ENCODE measurements around the gene MACO1. TPM values are rescaled to one million over a fixed set of nuclear protein-coding genes. Genes with fewer than 3 reads are reported as not detected.

The MACO1 gene
- total and polyA plus RNA-seq, 2 of the 8 experiments (the other 6 are each of a cell fraction or from before 2014, with no cell fraction given) = 3.5 to 15.1 TPM

DNA sequence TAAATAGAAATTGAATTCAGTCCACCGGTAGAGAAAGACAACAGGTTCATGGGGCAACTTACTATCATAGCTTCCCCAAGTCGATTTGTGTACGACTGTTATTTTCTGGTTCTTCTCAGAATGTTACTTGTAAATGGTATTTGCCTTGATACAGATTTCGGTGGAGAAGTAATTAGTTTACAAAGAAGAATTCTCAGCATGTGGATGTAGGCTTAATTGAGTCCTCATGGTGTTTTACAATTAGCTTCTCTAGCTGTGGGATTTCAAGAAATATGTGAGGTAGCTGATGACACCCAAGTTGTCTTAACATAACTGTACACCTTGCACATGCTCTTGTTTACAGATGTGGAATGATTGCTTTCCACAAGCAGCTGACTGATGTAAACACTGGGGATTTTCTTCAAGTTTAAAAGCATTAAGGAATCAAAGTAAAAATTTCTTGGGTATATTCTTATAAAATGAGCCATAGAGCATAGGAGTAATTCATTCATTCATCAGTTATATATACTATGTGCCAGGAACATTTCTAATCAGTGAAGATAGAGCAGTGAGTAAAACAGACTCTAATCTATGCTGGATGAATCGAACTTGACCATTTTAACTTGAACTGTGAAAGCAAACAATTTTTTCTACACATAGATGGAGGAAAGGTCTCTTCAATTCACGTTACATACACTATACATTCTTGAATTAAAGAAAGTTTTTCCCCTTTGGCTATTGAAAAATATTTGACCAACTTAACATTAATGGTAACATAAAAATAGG lies 1.4 kb downstream of the MACO1 start (continued):
- TF ChIP-seq FOSL1 (IDR thresholded peaks at IDR 0.05; ENCODE audit: insufficient read depth, low read depth, low read length) = no peak
